Heart left ventricle (tissue), 16 donors: ENCODE measurements around the gene FAM120B. TPM values are rescaled to one million over a fixed set of nuclear protein-coding genes. Genes with fewer than 3 reads are reported as not detected.
"Not testable (repeated sequence)": the region's sequence is repeated elsewhere in the genome, so short reads cannot be mapped to it uniquely, and the experiment has no call there.

ENCODE experiments used
- ATAC-seq, 4 donors: fragments of 200-7000 bp; cut with Tn5 transposase; one replicate each; pipeline ENCODE4 v1.9.1; 2020 to 2022; ENCODE audit warnings: moderate library complexity in 4 of 4, mild to moderate bottlenecking in 3 of 4, moderate number of reproducible peaks in 1 of 4
- DNase-seq, 5 donors: peaks; one replicate each; pipeline ENCODE4 v3.0.0-alpha.2; 2020
- H3K27ac ChIP-seq, 12 donors: fragments of 200-600 bp; sonication (generic) in 4 of 12; one replicate each; pipeline versions ENCODE4 v1.5.0 to v1.8.0; 2016 to 2022; ENCODE audit warnings: mild to moderate bottlenecking in 2 of 12
- H3K27me3 ChIP-seq, 9 donors: fragments of 200-600 bp; sonication (generic) in 2 of 9; one replicate each; pipeline versions ENCODE4 v1.5.1 to v1.8.0; 2016 to 2022; ENCODE audit warnings: mild to moderate bottlenecking in 3 of 9
- H3K36me3 ChIP-seq, 9 donors: fragments of 200-600 bp; sonication (generic) in 2 of 9; one replicate each; pipeline versions ENCODE4 v1.5.0 to v1.8.0; 2018 to 2022; ENCODE audit warnings: mild to moderate bottlenecking in 2 of 9
- H3K4me1 ChIP-seq, 12 donors: fragments of 200-600 bp; sonication (generic) in 4 of 12; one replicate each; pipeline versions ENCODE4 v1.5.0 to v1.8.0; 2016 to 2022; ENCODE audit warnings: mild to moderate bottlenecking in 3 of 12
- H3K4me3 ChIP-seq, 12 donors: fragments of 200-600 bp; sonication (generic) in 4 of 12; one replicate each; pipeline versions ENCODE4 v1.5.0 to v1.8.0; 2017 to 2022; ENCODE audit warnings: mild to moderate bottlenecking in 9 of 12, moderate library complexity in 4 of 12
- H3K9me3 ChIP-seq, 12 donors: fragments of 200-600 bp; sonication (generic) in 4 of 12; one replicate each; pipeline versions ENCODE4 v1.5.0 to v1.8.0; 2016 to 2022; ENCODE audit warnings: mild to moderate bottlenecking in 1 of 12
- POLR2A ChIP-seq, 2 donors: fragments of 450-650 bp; IDR thresholded peaks; one replicate each; pipeline ENCODE4 v1.6.1; 2017; ENCODE audit warnings: antibody characterized with exemption in 2 of 2, mild to moderate bottlenecking in 2 of 2, moderate library complexity in 2 of 2
- WGBS, 4 donors: extraction: QIAGEN DNeasy Blood & Tissue Kit in 2 of 4; methylation state at CpG; one replicate each; pipeline versions ENCODE4 v1.1.5 to v1.1.7; 2013 to 2018; 5-methylcytosine and 5-hydroxymethylcytosine counted together
- intact Hi-C, 10 donors: fragments of 100-400 bp; cut with DNase I; formaldehyde crosslinking; loops; one replicate each; pipeline versions ENCODE4 v1.11.1 to v1.14.2; 2022
- polyA plus RNA-seq, 2 donors: library from polyadenylated mRNA; stranded (reverse); fragments of 200-250 nt; gene quantifications; one replicate each; pipeline ENCODE4 v1.2.3, GENCODE V29; 2013
- total RNA-seq, 9 donors: library from RNA; depleted of rRNA in 2 of 9; stranded (reverse); fragments of >200 nt in 2 of 9; fragmentation: NEBNext Ultra II Directional in 3 of 9; extraction: Animal tissue kit (Norgen Biotek cat#: 25700) in 3 of 9; gene quantifications; one replicate each; pipeline versions ENCODE4 v1.1.0 to v1.2.4, GENCODE V29; 2016 to 2023
- TF ChIP-seq, protein P1 (sequence below), 12 donors: fragments of 200-600 bp; sonication (generic) in 4 of 12; IDR thresholded peaks; one replicate each; pipeline versions ENCODE4 v1.5.0 to v1.8.0; 2018 to 2022; ENCODE audit warnings: antibody characterized with exemption in 12 of 12, mild to moderate bottlenecking in 5 of 12
- donor health status: ischemic (EF 13 %, LVEDD 7.1; RV severe dilation, severe dysfunction).
- donor health status: healthy with polysubstance abuse.
- donor health status: DM: no; HTN: yes; CAD: no.
- donor health status: DM: no; HTN: no; CAD: no.
- donor health status: ischemic (EF 25% LVEDD 6.9; RV normal size, moderate dysfunction).
- donor health status: ischemic (EF 25% LVEDD 5.7; RV mildly dilated, moderate dysfunction).
- donor health status: healthy.
- donor health status: DM: yes; HTN: yes; CAD: no.
- donor health status: ischemic (EF 35%, LVEDD 5.7; RV mildly dilated, moderate dysfunction).
- donor health status: nonischemic (EF 11% LVEDD 7.7; RV severe dilation, severe dysfunction).
- donor health status: DM: yes; HTN: yes; CAD: no.
- donor health status: PGD.
- donor health status: ischemic (EF 29% LVEDD 5.4; RV normal size, mild dysfunction).
- donor health status: nonischemic (EF 23%, LVEDD 6.1; RV moderate dilation, normal function).

The FAM120B gene
- total and polyA plus RNA-seq, 11 donors = 6.6 to 29.4 (median 18.5) TPM

DNA sequence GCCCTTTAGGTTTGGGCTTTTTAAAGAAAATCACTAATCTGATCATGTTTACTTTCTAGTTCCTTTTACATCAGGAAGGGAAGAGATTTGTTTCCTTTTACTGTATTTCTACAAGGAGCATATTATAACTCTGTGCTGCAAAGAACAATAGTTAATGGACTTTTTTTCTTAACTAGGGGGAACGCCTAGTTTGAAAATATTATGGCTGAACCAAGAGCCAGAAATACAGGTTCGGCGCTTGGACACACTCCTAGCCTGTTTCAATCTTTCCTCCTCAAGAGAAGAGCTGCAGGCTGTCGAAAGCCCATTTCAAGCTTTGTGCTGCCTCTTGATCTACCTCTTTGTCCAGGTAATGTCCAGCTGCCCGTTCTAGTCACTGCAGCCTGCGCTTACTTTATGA is 41.4 kb downstream of the FAM120B start:
- TF ChIP-seq, protein P1, sequence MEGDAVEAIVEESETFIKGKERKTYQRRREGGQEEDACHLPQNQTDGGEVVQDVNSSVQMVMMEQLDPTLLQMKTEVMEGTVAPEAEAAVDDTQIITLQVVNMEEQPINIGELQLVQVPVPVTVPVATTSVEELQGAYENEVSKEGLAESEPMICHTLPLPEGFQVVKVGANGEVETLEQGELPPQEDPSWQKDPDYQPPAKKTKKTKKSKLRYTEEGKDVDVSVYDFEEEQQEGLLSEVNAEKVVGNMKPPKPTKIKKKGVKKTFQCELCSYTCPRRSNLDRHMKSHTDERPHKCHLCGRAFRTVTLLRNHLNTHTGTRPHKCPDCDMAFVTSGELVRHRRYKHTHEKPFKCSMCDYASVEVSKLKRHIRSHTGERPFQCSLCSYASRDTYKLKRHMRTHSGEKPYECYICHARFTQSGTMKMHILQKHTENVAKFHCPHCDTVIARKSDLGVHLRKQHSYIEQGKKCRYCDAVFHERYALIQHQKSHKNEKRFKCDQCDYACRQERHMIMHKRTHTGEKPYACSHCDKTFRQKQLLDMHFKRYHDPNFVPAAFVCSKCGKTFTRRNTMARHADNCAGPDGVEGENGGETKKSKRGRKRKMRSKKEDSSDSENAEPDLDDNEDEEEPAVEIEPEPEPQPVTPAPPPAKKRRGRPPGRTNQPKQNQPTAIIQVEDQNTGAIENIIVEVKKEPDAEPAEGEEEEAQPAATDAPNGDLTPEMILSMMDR (IDR thresholded peaks at IDR 0.05) = no peak
- TF ChIP-seq POLR2A (IDR thresholded peaks at IDR 0.05) = no peak
- Histone ChIP-seq H3K4me1 (peaks cover 0 to 34% (median 14%) of the 10 kb centered on the region in 12 donors), H3K9me3 (peaks cover 0 to 12% (median 0%) of the 10 kb centered on the region in 12 donors), H3K36me3 (peaks cover 0 to 55% (median 35%) of the 10 kb centered on the region in 9 donors), H3K4me3 (peak overlapping the region in 2 of 12 donors; percentile 8), H3K27ac (peak overlapping the region in 5 of 12 donors; percentile 30 to 63 (median 44)), H3K27me3 (no peaks in the 10 kb centered on the region)
- peak in 1 of 4 donors; percentile 40 for ATAC-seq
- intact Hi-C loops = no loop called here
- DNase-seq = no peak
- 68 to 84% (median 74%) methylated on average over 6 of the region's 6 CpGs for WGBS, 4 donors

DNA sequence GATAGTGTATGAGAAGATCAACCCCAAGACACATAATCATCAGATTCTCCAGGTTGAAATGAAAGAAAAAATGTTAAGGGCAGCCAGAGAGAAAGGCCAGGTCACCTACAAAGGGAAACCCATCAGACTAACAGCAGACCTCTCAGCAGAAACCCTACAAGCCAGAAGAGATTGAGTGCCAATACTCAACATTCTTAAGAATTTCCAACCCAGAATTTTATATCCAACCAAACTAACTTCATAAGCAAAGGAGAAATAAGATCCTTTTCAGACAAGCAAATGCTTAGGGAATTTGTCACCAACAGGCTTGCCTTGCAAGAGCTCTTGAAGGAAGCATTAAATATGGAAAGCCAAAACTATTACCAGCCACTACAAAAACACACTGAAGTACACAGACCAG is 44.9 kb downstream of the FAM120B start:
- DNase-seq, intact Hi-C loops, H3K4me3 ChIP-seq, H3K27ac ChIP-seq, ATAC-seq, H3K27me3 ChIP-seq: not testable (repeated sequence)
- Histone ChIP-seq H3K36me3 (peaks cover 0 to 43% (median 34%) of the 10 kb centered on the region in 9 donors), H3K4me1 (peaks cover 0 to 21% (median 4%) of the 10 kb centered on the region in 12 donors), H3K9me3 (peaks cover 0 to 12% (median 0%) of the 10 kb centered on the region in 12 donors)

DNA sequence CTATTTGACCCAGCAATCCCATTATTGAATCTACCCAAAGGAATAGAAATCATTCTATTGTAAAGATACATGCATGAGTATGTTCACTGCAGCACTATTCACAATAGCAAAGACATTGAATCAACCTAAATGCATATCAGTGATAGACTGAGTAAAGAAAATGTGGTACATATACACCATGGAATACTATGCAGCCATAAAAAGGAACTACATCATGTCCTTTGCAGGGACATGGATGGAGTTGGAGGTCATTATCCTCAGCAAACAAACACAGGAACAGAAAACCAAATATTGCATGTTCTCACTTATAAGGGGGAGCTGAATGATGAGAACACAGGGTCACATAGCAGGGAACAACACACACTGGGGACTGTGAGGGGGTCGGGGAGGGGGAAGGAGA is 48.6 kb downstream of the FAM120B start:
- WGBS, 4 donors = 83 to 100% (median 98%) methylated on average over 1 of the region's 1 CpG
- ATAC-seq, H3K4me3 ChIP-seq, H3K27ac ChIP-seq, H3K27me3 ChIP-seq, intact Hi-C loops, DNase-seq: not testable (repeated sequence)
- peaks cover 0 to 12% (median 0%) of the 10 kb centered on the region in 12 donors for H3K9me3 ChIP-seq
- H3K4me1 ChIP-seq = peaks cover 0 to 11% (median 0%) of the 10 kb centered on the region in 12 donors
- H3K36me3 ChIP-seq = peaks cover 3 to 58% (median 43%) of the 10 kb centered on the region in 9 donors

DNA sequence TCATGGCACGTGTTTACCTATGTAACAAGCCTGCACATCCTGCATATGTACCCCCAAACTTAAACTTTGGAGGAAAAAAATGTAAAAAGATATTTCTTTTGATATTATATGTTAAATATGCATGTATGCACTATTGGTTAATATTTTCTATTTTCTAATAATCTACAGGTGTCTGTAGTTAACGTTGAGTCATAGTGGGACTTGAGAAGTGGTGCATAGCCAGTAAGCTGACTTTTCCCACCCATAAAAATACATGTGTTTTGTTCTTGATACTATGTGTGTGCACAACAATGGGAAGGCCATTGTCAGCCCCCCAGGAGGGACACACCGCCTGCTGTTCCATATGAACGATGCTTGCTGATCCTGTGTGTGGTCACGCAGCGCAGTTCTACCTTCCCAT is 49.1 kb downstream of the FAM120B start:
- Histone ChIP-seq H3K4me1 (peaks cover 0 to 11% (median 0%) of the 10 kb centered on the region in 12 donors), H3K9me3 (peaks cover 0 to 7% (median 0%) of the 10 kb centered on the region in 12 donors), H3K27ac (no peak overlapping the region), H3K27me3 (no peaks in the 10 kb centered on the region), H3K36me3 (peaks cover 0 to 58% (median 43%) of the 10 kb centered on the region in 9 donors), H3K4me3 (no peak overlapping the region)
- no peak for DNase-seq
- intact Hi-C loops = no loop called here
- ATAC-seq = no peak
- WGBS, 4 donors = 90 to 94% (median 91%) methylated on average over 6 of the region's 6 CpGs
- no peak for TF ChIP-seq POLR2A (IDR thresholded peaks at IDR 0.05)
- TF ChIP-seq, protein P1 (IDR thresholded peaks at IDR 0.05) = no peak

DNA sequence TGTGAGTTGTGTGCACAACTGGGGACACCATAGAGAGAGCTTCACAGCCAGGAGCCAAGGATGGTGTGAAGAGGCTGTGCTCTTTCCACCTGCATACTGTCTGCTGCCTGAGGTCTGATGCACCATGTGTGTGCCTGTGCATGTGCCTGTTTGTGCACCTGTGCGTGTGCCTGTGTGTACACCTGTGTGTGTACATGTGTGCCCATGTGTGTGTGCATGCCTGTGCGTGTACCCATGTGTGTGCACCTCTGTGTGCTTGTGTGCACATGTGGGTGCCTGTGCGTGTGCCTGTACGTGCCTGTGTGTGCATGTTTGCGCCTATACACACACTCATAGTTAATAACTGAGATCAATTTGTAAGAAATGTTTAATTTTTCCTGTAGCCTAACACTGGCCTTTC is 51.3 kb downstream of the FAM120B start:
- Histone ChIP-seq H3K4me1 (peaks cover 0 to 11% (median 0%) of the 10 kb centered on the region in 12 donors), H3K36me3 (peaks cover 0 to 74% (median 49%) of the 10 kb centered on the region in 9 donors), H3K9me3 (no peaks in the 10 kb centered on the region), H3K27me3 (no peaks in the 10 kb centered on the region), H3K27ac (no peak overlapping the region), H3K4me3 (no peak overlapping the region)
- TF ChIP-seq, protein P1 (IDR thresholded peaks at IDR 0.05) = no peak
- no peak for TF ChIP-seq POLR2A (IDR thresholded peaks at IDR 0.05)
- intact Hi-C loops = no loop called here
- no peak for DNase-seq
- WGBS, 4 donors = 93 to 99% (median 94%) methylated on average over 5 of the region's 5 CpGs
- peak in 2 of 4 donors; percentile 17 to 34 for ATAC-seq
